Activated T-helper 1 cell treated with Interleukin-2 at 50 U/mL for 16 hours (primary cell): Measurements from ENCODE around the gene FGFR4.
"Not testable (repeated sequence)": the region's sequence is repeated elsewhere in the genome, so short reads cannot be mapped to it uniquely, and the experiment has no call there.

Experiments
- DNase-seq: peaks from one replicate; pipeline ENCODE4 v3.0.0-alpha.2; 2020; ENCODE audit warnings: low read depth

Gene FGFR4

DNA sequence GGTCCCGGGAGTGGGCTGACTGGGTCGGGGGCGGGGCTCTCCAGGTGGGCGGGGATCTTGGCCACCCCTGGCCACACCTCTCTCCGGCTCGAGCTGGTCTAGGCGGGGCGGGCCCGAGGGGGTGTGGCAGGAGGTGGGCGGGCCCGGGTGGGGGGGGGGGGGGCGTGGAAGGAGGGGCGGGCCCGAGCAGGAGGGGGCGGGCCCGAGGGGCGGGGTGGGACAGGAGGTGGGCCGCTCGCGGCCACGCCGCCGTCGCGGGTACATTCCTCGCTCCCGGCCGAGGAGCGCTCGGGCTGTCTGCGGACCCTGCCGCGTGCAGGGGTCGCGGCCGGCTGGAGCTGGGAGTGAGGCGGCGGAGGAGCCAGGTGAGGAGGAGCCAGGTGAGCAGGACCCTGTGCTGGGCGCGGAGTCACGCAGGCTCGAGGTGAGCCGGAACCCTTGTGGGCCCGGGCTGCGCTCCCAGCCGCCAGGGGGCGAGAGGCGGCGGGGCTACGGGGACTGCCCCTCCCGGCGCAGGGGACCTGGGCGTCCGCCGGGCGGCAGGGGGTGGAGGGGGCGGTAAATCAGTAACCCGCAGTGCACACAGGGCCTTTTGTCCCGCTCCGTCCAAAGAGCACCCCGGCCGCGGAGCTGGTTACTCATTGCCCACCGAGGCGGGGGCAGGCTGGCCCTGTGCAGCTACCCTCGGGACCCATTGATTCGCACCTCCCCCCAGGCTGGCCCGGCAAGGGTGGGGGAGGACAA, at the start of gene FGFR4:
Gene FGFR4 (plus strand): TSS at position 262 of the 744 bp plus-strand sequence. CDS start 2,688 bp downstream, outside the sequence.
- DNase-seq: peak; percentile 47

GRCh38 chr5:177036921-177037320, 49.8 kb upstream of the FGFR4 start:
- no peak for DNase-seq

DNA sequence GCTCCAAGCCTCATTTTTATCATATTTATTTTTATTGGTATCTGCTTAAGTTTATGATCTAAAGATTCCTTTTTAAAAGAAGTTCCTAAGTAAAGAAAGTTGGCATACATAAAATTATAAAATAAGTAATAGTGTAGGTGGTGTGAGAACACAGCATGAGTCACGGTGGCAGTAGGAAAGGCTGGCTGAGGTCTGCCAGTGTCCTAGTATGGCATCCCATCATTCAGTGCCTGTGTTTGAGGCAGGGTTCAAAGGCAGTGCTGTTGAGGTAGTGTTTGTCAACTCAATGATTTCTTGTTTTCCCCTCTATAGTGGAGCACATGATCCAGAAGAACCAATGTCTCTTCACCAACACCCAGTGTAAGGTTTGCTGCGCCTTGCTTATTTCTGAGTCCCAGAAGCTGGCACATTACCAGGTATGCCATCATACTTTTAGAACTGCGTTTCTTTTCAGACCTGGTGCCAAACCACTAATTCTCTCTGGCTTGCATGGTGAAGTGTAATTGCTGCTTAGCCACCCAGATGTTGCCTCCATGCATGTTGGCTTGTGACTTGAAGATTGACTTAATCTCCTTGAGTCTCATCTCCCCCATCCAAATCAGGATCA, 45.8 kb upstream of the FGFR4 start:
- no peak for DNase-seq

GRCh38 chr5:177041936-177042335, 44.8 kb upstream of the FGFR4 start:
- no peak for DNase-seq

GRCh38 chr5:177043114-177043513, 43.6 kb upstream of the FGFR4 start:
- no peak for DNase-seq

DNA sequence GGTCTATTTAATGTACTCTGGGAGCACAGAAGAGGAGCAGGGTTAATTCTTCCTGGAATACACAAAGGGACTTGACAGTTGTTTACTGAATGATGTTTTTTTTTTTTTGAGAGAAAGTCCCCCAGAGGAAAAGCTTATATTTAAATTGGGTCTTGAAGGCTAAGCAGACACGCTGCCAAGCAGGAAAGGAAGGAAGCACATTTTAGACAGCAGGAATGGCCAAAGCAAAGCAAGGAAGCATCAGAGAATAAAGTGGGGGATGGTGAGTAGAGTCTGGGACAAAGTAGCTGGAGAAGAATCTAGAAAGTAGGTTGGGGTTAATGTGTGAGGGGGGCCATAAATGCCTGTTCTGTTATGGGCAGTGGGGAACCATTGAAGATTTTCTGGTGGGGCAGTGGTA, 42.8 kb upstream of the FGFR4 start:
- DNase-seq: no peak

GRCh38 chr5:177044641-177045040, 42.1 kb upstream of the FGFR4 start:
- no peak for DNase-seq

DNA sequence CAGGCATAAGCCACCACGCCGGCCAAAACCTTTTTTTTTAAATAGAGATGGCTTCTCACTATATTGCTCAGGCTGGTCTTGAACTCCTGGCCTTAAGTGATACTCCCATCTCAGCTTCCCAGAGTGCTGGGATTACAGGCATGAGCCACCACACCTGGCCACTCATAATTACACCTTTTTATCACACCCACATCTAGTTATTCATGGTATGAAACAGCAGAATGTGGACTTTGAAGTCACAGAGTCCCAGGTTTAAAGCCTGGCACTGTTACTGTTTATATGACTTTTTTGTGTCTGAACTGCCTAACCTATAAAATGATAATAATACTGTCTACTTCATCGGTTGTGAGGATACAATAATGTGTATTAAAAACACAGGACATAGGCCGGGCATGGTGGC, 41.1 kb upstream of the FGFR4 start:
- DNase-seq: no peak

DNA sequence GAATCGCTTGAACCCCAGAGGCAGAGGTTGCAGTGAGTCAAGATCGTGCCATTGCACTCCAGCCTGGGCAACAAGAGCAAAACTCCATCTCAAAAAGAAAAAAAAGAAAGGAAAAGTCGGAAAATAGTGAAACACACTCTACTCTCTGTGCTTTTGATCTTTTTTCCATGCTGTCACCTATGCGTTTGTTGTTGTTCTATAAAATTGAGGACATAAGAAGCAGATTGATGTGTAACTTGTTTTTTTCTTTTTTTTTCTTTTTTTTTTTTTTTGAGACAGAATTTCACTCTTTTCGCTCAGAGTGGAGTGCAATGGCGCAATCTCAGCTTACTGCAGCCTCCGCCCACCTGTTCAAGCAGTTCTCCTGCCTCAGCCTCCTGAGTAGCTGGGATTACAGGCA, 38.2 kb upstream of the FGFR4 start:
- DNase-seq: not testable (repeated sequence)

DNA sequence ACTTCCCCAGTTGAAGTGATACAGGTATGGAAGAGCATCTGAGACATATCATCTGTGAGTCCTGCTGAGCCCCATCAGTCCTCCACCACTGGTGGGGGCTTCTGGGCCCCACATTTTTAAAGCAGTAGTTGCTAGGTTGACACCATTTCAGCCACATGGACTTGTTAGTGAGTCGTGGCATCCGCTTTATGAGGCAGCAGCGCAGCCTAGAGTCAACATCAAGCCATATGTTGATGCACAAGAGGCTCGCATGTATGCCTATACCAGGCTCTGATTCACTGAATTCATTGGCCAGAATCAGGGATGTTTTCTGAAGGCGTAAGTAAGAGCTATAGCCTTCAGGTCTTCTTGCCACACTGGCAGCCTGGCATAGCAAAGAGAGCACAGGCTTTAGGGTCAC, 37.4 kb upstream of the FGFR4 start:
- DNase-seq: no peak

DNA sequence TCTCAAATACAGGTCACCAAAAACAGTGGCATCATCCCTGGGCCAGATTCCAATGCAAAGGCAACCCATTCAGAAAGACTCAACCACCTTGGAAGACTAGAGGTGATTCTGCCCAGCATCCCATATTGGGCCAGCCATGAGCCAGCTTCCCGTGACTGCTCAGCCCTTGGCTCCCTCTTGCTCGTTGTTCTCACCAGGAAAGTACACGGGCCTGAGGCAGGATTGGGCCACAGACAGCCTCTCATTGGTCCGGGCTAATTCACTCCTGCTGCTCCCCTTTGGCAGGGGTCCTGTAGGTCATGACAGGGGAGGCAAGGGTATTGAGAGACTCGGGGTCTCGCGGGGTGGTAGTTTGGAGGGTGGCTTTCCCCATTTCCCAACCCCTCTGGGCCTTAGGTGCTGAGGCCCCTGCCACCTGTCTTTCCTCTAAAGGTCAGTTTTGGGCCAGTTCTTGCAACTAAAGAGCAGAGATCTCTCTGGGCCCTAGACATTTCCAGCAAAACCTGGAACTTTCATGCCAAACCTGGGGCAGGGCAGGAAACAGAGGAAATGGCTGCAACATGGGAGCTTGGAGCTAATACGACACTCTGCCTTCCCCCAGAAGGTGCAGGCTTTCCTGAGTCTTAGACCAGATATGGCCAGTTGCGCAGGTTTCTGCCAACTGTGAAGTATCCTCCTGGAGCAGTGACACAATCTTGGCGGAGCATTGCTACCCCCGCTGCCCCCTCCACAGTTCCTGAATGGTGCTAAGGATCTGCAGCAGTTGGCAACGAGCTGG, 22.0 kb upstream of the FGFR4 start:
- no peak for DNase-seq

- no peak for DNase-seq
These were observed 21.2 kb upstream of the FGFR4 start for GRCh38 chr5:177065491-177065890.

GRCh38 chr5:177066224-177066623, 20.5 kb upstream of the FGFR4 start:
- DNase-seq: no peak

- no peak for DNase-seq
These were observed 19.2 kb upstream of the FGFR4 start for GRCh38 chr5:177067503-177067902.

GRCh38 chr5:177070536-177071191, 16.1 kb upstream of the FGFR4 start:
- DNase-seq: no peak

DNA sequence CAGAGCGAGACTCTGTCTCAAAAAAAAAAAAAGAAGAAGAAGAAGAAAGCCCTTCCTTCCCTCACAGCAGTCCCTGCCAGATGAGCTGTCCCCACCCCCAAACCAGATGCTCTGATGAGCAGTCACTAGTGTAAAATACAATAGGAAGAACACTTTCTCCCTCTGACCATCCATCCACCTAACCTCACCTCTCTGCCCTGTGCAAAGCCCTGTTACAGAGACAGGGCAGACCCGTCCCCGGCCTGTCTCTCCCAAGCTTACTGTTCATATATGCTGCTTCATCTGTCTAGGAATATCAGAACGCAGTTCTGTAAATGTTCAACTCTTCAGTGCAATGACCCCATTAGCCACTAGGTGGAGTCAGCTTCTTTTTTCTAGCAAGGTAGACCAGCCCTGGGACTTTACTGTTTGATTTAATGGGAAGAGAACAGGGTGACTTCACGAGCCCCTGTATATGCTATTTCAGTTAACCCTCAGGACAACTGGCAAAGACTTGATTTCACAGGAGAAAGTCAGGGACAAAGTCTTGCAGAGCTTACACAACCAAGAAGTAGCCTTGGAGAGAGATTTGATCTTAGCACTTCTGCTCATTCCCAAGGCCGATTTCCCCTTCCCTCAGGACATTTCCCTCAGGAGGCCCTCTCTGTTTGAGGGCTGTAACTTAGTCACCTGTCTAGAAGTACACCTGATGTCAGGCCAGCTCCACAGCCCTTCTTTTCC, 14.9 kb upstream of the FGFR4 start:
- peak; percentile 11 for DNase-seq

DNA sequence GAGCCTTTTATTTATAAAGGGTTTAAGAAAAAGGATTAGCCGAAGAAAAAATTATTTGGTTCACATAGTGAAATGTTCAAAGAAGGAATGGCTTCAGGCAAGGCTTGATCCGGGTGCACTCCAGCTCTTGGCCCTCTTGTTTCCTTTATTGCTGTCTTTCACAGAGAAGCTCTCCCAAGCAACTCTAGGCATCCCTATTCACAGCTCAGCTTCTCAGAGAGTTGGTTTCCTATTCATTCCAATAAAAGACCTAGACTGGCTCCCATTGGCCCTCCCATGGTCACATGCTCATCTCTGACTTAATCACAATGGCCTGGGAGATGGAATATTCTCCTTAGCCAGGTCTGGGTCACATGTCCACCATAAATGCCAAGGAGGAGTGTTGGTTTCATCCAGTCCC, 9.4 kb upstream of the FGFR4 start:
- no peak for DNase-seq

GRCh38 chr5:177079606-177080005, 7.1 kb upstream of the FGFR4 start:
- no peak for DNase-seq

GRCh38 chr5:177080265-177080664, 6.5 kb upstream of the FGFR4 start:
- no peak for DNase-seq

GRCh38 chr5:177081859-177082258, 4.9 kb upstream of the FGFR4 start:
- DNase-seq: no peak

DNA sequence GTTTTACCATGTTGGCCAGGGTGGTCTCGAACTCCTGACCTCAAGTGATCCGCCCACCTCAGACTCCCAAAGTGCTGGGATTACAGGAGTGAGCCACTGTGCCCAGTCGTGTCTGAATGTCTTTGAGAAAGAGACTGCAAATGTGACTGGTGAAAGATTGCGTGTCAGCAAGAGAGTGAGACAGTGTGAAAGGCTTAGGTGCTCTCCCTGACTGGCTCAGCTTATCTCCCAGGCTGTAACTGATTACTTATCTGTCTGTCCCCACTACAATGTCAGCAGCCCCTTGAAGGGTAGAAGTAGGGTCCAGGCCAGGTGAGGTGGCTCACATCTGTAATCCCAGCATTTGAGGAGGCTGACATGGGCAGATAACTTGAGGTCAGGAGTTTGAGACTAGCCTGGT, 3.4 kb upstream of the FGFR4 start:
- DNase-seq: no peak

DNA sequence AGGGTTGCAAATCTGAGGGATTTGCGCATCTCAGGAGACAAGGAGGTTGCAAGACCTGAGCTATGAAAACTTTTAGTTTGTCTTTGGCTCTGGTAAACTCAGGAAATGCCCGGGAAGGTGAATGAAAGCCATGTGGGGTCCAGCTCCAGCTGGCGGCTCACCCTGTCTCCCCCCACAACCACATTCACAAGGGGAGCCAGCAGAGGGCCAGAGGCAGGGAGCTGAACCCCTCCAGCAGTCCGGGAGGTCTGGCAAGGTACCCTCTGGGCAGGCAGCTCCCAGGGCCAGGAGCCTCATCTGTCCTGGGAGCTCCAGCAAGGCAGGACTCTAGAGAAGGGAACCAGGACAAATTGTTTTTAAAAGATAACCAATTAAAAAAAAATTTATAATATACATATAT, 2.5 kb upstream of the FGFR4 start:
- no peak for DNase-seq
